ENCODE data around the gene CTAGE1. TPM values are rescaled to one million over a fixed set of nuclear protein-coding genes. Genes with fewer than 3 reads are reported as not detected.

CTAGE1 gene
- total and polyA plus RNA-seq, 10 of the 15 experiments (the other 5 are each of a cell fraction or from before 2014, with no cell fraction given), result 0.01 TPM; not detected in 9

DNA sequence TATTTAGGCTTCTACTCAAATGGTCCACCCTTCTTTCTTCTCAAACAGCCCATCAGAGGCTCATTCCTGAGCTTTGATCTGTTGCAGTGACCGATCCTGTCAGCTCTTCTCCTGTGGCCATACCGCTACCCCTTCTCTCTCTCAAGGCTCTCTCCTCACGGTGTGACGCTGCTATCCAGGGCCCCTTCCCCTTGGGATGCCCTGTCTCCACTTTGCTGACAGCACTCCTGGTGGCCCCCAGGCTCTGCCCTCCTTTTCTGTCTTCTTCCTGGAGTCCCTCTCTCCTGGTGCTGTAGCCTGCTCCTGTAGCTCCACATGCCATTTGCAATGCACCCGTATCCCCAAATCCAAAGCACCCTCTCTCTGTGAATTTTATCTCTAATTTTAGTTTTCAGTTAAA is 45.4 kb upstream of the CTAGE1 start:
- Histone ChIP-seq H3K4me1 (ENCODE audit: control insufficient read depth, insufficient read depth, low read length) (no peaks in the 10 kb centered on the region), H3K9me3 (replicated peaks; ENCODE audit: control insufficient read depth, insufficient read depth, low read length) (no peaks in the 10 kb centered on the region), H3K79me2 (ENCODE audit: control insufficient read depth, insufficient read depth, low read length) (no peaks in the 10 kb centered on the region), H3K9ac (ENCODE audit: control insufficient read depth, insufficient read depth, low read length) (no peak overlapping the region), H3K4me3 (no peak overlapping the region), H4K20me1 (ENCODE audit: control insufficient read depth, insufficient read depth) (no peaks in the 10 kb centered on the region), H3K27ac (ENCODE audit: control insufficient read depth, insufficient read depth) (no peak overlapping the region), H2AFZ (ENCODE audit: control insufficient read depth, low read depth, low read length) (no peak overlapping the region), H3K36me3 (ENCODE audit: control insufficient read depth in 2 of 2, insufficient read depth in 2 of 2, low read length in 1 of 2) (no peaks in the 10 kb centered on the region), H3K27me3 (replicated peaks in 1 of 2; ENCODE audit: control insufficient read depth in 2 of 2, insufficient read depth in 2 of 2, low read length in 1 of 2) (no peaks in the 10 kb centered on the region), H3K4me2 (ENCODE audit: control insufficient read depth, insufficient read depth) (no peak overlapping the region)
- in situ Hi-C loops (cut with MboI), result no loop called here
- BruUV-seq (replicated peaks), result no TSS peak
- intact Hi-C loops (cut with micrococcal nuclease; ENCODE audit: unreplicated experiment), result no loop called here
- no peak for ATAC-seq
- DNase-seq (ENCODE audit: low read depth, low spot score), result no peak
- CTCF ChIA-PET, result interaction anchor here (1.0 kb wide), 1 partner anchor 24 kb away, joined by 3 read pairs; no protein-coding TSS in a partner anchor
- no peak for FAIRE-seq
- SMC1A ChIA-PET (ENCODE audit: uncharacterized antibody, unreplicated experiment), result no interaction called here
- RAD21 ChIA-PET (ENCODE audit: unreplicated experiment), result no interaction called here
- POLR2A ChIA-PET, result no interaction called here
- TF ChIP-seq RUNX3 (IDR thresholded peaks at IDR 0.05; ENCODE audit: low read length) (no peak), RELA (IDR thresholded peaks at IDR 0.05; ENCODE audit: borderline replicate concordance, partially characterized antibody) (no peak), HDAC2 (IDR thresholded peaks at IDR 0.05) (no peak), ZNF622 (IDR thresholded peaks at IDR 0.05) (no peak)
- TF ChIP-seq, protein P1, sequence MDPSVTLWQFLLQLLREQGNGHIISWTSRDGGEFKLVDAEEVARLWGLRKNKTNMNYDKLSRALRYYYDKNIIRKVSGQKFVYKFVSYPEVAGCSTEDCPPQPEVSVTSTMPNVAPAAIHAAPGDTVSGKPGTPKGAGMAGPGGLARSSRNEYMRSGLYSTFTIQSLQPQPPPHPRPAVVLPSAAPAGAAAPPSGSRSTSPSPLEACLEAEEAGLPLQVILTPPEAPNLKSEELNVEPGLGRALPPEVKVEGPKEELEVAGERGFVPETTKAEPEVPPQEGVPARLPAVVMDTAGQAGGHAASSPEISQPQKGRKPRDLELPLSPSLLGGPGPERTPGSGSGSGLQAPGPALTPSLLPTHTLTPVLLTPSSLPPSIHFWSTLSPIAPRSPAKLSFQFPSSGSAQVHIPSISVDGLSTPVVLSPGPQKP (IDR thresholded peaks at IDR 0.05; ENCODE audit: low read depth, low read length), result no peak
- TF ChIP-seq, protein P2, sequence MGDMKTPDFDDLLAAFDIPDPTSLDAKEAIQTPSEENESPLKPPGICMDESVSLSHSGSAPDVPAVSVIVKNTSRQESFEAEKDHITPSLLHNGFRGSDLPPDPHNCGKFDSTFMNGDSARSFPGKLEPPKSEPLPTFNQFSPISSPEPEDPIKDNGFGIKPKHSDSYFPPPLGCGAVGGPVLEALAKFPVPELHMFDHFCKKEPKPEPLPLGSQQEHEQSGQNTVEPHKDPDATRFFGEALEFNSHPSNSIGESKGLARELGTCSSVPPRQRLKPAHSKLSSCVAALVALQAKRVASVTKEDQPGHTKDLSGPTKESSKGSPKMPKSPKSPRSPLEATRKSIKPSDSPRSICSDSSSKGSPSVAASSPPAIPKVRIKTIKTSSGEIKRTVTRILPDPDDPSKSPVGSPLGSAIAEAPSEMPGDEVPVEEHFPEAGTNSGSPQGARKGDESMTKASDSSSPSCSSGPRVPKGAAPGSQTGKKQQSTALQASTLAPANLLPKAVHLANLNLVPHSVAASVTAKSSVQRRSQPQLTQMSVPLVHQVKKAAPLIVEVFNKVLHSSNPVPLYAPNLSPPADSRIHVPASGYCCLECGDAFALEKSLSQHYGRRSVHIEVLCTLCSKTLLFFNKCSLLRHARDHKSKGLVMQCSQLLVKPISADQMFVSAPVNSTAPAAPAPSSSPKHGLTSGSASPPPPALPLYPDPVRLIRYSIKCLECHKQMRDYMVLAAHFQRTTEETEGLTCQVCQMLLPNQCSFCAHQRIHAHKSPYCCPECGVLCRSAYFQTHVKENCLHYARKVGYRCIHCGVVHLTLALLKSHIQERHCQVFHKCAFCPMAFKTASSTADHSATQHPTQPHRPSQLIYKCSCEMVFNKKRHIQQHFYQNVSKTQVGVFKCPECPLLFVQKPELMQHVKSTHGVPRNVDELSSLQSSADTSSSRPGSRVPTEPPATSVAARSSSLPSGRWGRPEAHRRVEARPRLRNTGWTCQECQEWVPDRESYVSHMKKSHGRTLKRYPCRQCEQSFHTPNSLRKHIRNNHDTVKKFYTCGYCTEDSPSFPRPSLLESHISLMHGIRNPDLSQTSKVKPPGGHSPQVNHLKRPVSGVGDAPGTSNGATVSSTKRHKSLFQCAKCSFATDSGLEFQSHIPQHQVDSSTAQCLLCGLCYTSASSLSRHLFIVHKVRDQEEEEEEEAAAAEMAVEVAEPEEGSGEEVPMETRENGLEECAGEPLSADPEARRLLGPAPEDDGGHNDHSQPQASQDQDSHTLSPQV (IDR thresholded peaks at IDR 0.05), result no peak
- WGBS (ENCODE audit: insufficient coverage, insufficient replicate concordance, low lambda C conversion rate, missing lambda C conversion rate), result 28% methylated on average over 5 of the region's 5 CpGs

Measured in GM12878 (cell line).